Measurements from ENCODE around the gene NAALADL2.

Gene NAALADL2

DNA sequence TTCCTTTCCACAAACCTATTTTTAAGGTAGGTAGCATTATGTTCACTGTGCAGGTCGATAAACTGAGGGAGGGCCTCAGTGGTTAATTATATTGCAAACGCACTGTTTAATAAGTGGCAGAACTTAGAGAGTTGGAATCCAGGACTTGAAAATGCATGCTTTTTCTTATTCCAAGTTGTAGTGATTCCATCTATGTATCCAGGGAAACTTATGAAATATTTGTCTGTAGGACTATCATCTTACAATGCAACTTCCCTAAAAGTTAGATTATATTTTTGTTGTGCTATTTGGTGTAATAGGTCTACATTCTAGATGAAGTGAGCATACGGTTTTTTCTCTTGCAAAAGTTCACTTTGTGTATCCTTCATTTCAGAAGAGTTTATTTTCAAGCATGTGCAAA lies 419.5 kb downstream of the NAALADL2 start:
- TF ChIP-seq, protein P1, sequence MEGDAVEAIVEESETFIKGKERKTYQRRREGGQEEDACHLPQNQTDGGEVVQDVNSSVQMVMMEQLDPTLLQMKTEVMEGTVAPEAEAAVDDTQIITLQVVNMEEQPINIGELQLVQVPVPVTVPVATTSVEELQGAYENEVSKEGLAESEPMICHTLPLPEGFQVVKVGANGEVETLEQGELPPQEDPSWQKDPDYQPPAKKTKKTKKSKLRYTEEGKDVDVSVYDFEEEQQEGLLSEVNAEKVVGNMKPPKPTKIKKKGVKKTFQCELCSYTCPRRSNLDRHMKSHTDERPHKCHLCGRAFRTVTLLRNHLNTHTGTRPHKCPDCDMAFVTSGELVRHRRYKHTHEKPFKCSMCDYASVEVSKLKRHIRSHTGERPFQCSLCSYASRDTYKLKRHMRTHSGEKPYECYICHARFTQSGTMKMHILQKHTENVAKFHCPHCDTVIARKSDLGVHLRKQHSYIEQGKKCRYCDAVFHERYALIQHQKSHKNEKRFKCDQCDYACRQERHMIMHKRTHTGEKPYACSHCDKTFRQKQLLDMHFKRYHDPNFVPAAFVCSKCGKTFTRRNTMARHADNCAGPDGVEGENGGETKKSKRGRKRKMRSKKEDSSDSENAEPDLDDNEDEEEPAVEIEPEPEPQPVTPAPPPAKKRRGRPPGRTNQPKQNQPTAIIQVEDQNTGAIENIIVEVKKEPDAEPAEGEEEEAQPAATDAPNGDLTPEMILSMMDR (conservative IDR thresholded peaks at IDR 0.05) = no peak
- no peak for TF ChIP-seq ZFX (IDR thresholded peaks at IDR 0.05)
- H3K27ac ChIP-seq = no peak overlapping the region

DNA sequence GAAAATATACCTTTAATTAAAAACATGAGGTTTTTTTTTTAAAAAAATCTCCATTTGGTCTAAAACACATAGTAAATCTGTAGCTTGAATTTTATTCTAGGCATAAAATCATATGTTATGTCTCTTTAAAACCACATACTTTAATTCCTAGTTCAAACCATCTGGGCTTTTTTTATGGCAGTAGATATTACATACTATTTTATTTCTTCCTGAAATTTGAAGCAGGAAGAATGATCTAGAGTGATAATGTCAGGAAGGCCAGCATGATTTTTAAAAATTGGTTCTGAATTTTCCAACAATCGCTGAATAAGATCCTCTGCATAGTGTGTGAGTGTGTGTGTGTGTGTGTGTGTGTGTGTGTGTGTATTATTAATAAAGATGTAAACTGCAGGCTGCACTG lies 420.3 kb downstream of the NAALADL2 start:
- TF ChIP-seq, protein P1 (conservative IDR thresholded peaks at IDR 0.05) = no peak
- TF ChIP-seq ZFX (IDR thresholded peaks at IDR 0.05) = no peak
- no peak overlapping the region for H3K27ac ChIP-seq

DNA sequence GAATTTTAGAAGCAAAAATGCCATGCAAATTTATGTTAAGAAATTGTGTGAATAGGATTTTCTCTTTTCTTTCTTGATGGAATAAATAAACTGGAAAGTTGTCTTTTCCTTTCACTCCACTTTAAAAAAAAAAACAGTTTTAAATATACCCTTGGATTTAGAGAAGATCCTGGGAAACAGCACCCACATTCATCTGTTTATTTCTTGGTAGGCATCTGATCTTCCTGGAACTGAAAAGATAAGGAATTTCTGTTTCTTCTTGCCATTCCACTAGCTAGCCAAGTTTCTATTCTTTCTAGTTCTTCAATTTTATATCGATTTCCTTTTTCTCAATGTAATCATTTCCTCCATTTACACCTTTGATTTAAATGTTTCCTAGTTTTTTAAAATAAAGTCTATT lies 420.8 kb downstream of the NAALADL2 start:
- no peak for TF ChIP-seq ZFX (IDR thresholded peaks at IDR 0.05)
- TF ChIP-seq, protein P1 (conservative IDR thresholded peaks at IDR 0.05) = no peak
- no peak overlapping the region for H3K27ac ChIP-seq

DNA sequence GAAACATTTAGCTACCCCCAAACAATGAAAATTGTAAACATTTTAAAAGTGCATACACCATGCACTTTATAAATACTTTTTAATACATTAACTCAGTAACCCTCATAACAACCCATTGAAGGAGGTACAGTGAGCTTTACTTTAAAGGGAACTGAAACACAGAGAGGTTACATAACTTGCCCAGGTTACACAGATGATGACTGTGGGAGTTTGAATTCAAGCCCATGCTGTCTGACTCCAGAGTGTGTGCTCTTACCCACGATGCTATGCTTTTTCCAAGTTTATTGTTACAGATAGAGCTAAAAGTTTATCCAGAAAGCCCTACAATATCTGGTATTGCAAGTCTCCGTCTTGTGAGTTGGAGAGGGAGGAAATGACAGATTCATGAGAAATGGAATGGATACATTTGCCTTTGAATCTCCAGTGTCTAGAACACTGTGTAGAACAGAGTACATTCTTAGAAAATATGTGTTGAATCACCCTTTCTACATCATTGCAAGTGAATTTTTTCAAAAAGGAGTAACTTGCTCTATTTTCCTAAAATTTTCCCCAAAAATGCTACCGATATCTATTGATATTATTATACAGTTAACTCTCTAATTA lies 428.3 kb downstream of the NAALADL2 start:
- TF ChIP-seq ZFX (IDR thresholded peaks at IDR 0.05) = no peak
- TF ChIP-seq, protein P1 (conservative IDR thresholded peaks at IDR 0.05) = no peak
- no peak overlapping the region for H3K27ac ChIP-seq

DNA sequence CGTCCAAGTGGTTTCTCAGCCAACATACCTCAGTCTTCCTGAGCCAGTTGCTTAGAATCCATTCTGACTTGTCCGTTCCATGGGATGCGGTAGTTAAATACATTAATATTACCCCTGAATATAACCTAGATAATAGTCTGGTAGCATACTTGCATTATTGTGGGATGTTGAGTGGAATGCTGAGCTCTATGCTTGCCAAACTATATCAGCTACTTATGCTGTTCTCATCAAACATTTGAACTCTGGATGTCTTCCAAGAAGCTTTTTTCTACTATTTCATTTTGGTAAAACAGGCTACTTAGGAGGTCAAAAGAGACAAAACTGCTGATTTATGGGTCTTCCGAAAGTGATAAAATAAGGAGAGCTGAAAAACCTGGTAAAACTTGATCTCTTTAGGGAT lies 429.5 kb downstream of the NAALADL2 start:
- TF ChIP-seq, protein P1 (conservative IDR thresholded peaks at IDR 0.05) = no peak
- no peak for TF ChIP-seq ZFX (IDR thresholded peaks at IDR 0.05)
- no peak overlapping the region for H3K27ac ChIP-seq

DNA sequence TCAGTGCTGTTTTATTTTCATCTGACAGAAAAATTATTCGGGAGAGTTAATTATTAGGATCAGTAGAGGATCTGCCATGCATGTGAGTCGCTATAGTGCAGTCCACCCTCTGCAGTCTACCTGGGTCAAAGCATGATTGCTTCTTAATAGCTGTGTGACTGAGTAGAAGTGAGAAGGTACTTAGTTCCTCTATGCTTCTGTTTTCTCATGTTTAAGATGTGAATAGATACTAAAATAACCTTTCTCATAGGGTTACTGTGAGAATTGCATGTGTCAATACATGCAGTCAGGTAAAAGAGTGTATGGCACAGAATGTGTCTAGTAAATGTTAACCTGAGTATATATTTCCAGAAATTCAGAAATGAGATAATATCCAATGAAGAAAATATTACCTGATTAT lies 435.7 kb downstream of the NAALADL2 start:
- no peak overlapping the region for H3K27ac ChIP-seq
- TF ChIP-seq, protein P1 (conservative IDR thresholded peaks at IDR 0.05) = no peak
- TF ChIP-seq ZFX (IDR thresholded peaks at IDR 0.05) = no peak

DNA sequence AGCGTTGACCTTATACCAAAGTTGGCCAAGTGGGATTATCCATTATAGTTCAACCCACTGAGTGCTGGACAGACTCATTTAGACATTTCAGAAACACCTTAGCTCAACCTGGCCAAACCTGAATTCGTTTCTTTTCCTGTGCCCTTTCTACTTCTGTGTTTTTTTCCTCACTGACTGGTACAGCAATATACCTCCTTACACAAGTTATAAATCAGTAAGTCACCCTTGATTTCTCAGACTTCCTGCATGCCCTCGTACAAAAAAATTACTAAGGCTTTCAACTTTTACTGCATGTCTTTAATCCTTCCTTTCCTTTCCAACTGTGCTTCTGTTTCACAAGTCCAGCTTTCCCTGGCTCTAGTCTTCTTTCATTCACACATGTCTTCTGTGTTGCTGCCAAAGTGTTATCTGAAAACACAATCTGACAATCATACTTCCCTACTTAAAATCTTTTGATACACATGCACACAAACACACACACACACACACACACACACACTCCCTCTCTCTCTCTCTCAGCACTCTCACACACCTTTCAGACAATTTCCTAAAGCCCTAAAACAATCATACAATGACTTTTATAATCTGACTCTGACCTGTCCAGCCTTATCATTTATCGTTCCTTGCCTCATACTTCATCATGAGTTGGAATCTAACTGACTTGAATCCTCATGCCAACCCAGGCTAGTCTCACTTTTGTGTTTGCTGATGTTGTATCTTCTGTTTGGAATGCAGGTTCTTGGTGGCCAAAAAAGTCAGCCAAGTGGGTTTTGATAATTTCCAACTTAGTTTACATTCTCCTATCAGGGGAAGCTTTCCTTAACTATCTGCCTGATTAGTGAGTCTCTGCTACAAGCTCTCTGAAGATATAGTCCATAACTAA lies 436.4 kb downstream of the NAALADL2 start:
- no peak overlapping the region for H3K27ac ChIP-seq
- no peak for TF ChIP-seq ZFX (IDR thresholded peaks at IDR 0.05)
- TF ChIP-seq, protein P1 (conservative IDR thresholded peaks at IDR 0.05) = no peak
